Body of pancreas (tissue), 4 donors: ENCODE data around the gene BACE2. TPM values are rescaled to one million over a fixed set of nuclear protein-coding genes. Genes with fewer than 3 reads are reported as not detected.

Source experiments
- ATAC-seq: fragments of 150-250 bp; one replicate; pipeline ENCODE4 v1.9.1; 2016
- DNase-seq, 4 donors: peaks; one replicate each; pipeline ENCODE4 v3.0.0-alpha.2; 2019
- H3K27ac ChIP-seq, 4 donors: fragments of 200-600 bp; sonication (generic); 1 replicate in 3 of 4; 2 replicates in 1 of 4; pipeline versions ENCODE4 v1.5.1 to v1.6.1; 2016 to 2019; ENCODE audit warnings: mild to moderate bottlenecking in 1 of 4, mixed read lengths in 1 of 4, moderate library complexity in 1 of 4
- H3K27me3 ChIP-seq, 2 donors: fragments of 200-600 bp; sonication (generic); one replicate each; pipeline ENCODE4 v1.6.0; 2016; ENCODE audit warnings: mild to moderate bottlenecking in 1 of 2
- H3K36me3 ChIP-seq, 2 donors: fragments of 200-600 bp; sonication (generic); replicated peaks in 1 of 2; 2 replicates each; pipeline ENCODE4 v1.5.1; 2016; ENCODE audit warnings: low read depth in 2 of 2; ENCODE audit not compliant: insufficient read depth in 1 of 2
- H3K4me1 ChIP-seq: fragments of 200-600 bp; sonication (generic); one replicate; pipeline ENCODE4 v1.6.0; 2016
- H3K4me3 ChIP-seq, 2 donors: fragments of 200-600 bp; sonication (generic); 1 replicate in 1 of 2; 2 replicates in 1 of 2; pipeline ENCODE4 v1.5.1; 2016 to 2019
- H3K9me3 ChIP-seq, 3 donors: fragments of 200-600 bp; sonication (generic); 1 replicate in 2 of 3; 2 replicates in 1 of 3; pipeline ENCODE4 v1.5.1; 2016
- POLR2A ChIP-seq, 3 donors: fragments of 450-650 bp; IDR thresholded peaks; one replicate each; pipeline ENCODE4 v1.6.1; 2016; ENCODE audit warnings: antibody characterized with exemption in 3 of 3, mild to moderate bottlenecking in 2 of 3
- WGBS, 2 donors: methylation state at CpG; one replicate each; pipeline ENCODE4 v1.1.5; 2017; 5-methylcytosine and 5-hydroxymethylcytosine counted together
- intact Hi-C: fragments of 100-400 bp; cut with DNase I; formaldehyde crosslinking; loops from one replicate; pipeline ENCODE4 v1.15.1; 2023
- total RNA-seq, 2 donors: library from RNA; depleted of rRNA; stranded (reverse); fragments of >200 nt; gene quantifications; one replicate each; pipeline ENCODE4 v1.1.0, GENCODE V29; 2016
- TF ChIP-seq, protein P1 (sequence below), 7 experiments: fragments of 450-650 bp in 4 of 7; fragments of 200-600 bp in 3 of 7; sonication (generic) in 3 of 7; IDR thresholded peaks; one replicate each; pipeline ENCODE4 v1.5.1; 2016 to 2019; ENCODE audit warnings: antibody characterized with exemption in 7 of 7

The BACE2 gene
- total RNA-seq, 2 donors from 2014 or later: 86.4 to 107 TPM

DNA sequence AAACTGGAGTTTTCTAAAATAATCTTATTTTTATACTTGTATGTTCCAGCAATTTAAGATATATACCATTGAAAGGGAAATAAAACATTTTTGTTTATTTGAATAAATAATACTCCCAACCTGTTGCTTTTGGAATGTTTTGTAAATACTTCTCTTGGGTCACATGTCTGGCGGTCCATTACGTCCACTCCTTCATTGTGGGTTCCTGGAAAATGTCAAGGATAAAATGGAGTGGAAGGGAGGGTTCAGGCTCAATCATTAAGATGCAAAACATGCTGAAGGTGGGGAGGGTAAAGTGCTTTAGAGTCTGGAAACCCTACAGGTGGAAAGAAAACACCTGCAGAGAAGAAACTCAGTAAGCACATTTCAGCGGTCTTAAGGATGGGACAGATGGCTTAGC is 114.5 kb downstream of the BACE2 start:
- Histone ChIP-seq H3K27ac (no peak overlapping the region), H3K4me1 (no peaks in the 10 kb centered on the region), H3K27me3 (no peaks in the 10 kb centered on the region), H3K9me3 (no peaks in the 10 kb centered on the region), H3K4me3 (no peak overlapping the region), H3K36me3 (no peaks in the 10 kb centered on the region)
- DNase-seq: no peak
- TF ChIP-seq, protein P1, sequence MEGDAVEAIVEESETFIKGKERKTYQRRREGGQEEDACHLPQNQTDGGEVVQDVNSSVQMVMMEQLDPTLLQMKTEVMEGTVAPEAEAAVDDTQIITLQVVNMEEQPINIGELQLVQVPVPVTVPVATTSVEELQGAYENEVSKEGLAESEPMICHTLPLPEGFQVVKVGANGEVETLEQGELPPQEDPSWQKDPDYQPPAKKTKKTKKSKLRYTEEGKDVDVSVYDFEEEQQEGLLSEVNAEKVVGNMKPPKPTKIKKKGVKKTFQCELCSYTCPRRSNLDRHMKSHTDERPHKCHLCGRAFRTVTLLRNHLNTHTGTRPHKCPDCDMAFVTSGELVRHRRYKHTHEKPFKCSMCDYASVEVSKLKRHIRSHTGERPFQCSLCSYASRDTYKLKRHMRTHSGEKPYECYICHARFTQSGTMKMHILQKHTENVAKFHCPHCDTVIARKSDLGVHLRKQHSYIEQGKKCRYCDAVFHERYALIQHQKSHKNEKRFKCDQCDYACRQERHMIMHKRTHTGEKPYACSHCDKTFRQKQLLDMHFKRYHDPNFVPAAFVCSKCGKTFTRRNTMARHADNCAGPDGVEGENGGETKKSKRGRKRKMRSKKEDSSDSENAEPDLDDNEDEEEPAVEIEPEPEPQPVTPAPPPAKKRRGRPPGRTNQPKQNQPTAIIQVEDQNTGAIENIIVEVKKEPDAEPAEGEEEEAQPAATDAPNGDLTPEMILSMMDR (IDR thresholded peaks at IDR 0.05): no peak
- TF ChIP-seq POLR2A (IDR thresholded peaks at IDR 0.05): no peak
- intact Hi-C loops: loop anchor here (5.0 kb wide), 1 partner anchor 180 kb away; no protein-coding TSS in a partner anchor
- ATAC-seq: no peak
- WGBS, 2 donors: 28 to 50% methylated on average over 3 of the region's 3 CpGs

GRCh38 chr21:41283211-41283818 is 115.4 kb downstream of the BACE2 start:
- Histone ChIP-seq H3K27ac (no peak overlapping the region), H3K4me3 (no peak overlapping the region), H3K4me1 (no peaks in the 10 kb centered on the region), H3K27me3 (no peaks in the 10 kb centered on the region), H3K9me3 (no peaks in the 10 kb centered on the region), H3K36me3 (no peaks in the 10 kb centered on the region)
- peak; percentile 65 to 80 (median 68) for DNase-seq
- TF ChIP-seq, protein P1 (IDR thresholded peaks at IDR 0.05): peak; percentile 37 to 95 (median 93)
- TF ChIP-seq POLR2A (IDR thresholded peaks at IDR 0.05): no peak
- intact Hi-C loops: loop anchor here (5.0 kb wide), 1 partner anchor 179 kb away; no protein-coding TSS in a partner anchor
- 16 to 18% methylated on average over 8 of the region's 8 CpGs for WGBS, 2 donors
- ATAC-seq: peak; percentile 92

DNA sequence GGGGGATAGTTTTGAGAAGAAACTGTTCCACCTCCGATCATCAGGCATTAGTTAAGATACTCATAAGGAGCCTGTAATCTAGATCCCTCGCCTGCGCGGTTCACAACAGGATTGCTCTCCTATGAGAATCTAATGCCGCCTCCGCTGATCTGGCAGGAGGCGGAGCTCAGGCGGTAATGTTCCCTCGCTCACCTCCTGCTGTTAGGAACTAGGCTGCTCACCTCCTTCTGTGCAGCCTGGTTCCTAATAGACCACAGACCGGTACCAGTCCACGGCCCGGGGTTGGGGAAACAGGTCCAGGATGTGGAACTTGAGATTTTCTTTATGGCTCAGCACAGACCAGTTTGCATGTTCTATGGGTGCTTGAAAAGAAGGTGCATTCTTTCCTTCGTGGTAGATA is 121.5 kb downstream of the BACE2 start:
- no peaks in the 10 kb centered on the region for H3K36me3 ChIP-seq
- H3K4me1 ChIP-seq: no peaks in the 10 kb centered on the region
- no peak overlapping the region for H3K27ac ChIP-seq
- intact Hi-C loops: no loop called here
- no peaks in the 10 kb centered on the region for H3K9me3 ChIP-seq
- peak in 3 of 4 donors; percentile 18 to 53 (median 23) for DNase-seq
- no peak for TF ChIP-seq POLR2A (IDR thresholded peaks at IDR 0.05)
- TF ChIP-seq, protein P1 (IDR thresholded peaks at IDR 0.05): peak in 2 of 7 experiments; percentile 10 to 32
- H3K27me3 ChIP-seq: no peaks in the 10 kb centered on the region
- no peak overlapping the region for H3K4me3 ChIP-seq
- ATAC-seq: peak; percentile 42
- 63 to 68% methylated on average over 13 of the region's 13 CpGs for WGBS, 2 donors

DNA sequence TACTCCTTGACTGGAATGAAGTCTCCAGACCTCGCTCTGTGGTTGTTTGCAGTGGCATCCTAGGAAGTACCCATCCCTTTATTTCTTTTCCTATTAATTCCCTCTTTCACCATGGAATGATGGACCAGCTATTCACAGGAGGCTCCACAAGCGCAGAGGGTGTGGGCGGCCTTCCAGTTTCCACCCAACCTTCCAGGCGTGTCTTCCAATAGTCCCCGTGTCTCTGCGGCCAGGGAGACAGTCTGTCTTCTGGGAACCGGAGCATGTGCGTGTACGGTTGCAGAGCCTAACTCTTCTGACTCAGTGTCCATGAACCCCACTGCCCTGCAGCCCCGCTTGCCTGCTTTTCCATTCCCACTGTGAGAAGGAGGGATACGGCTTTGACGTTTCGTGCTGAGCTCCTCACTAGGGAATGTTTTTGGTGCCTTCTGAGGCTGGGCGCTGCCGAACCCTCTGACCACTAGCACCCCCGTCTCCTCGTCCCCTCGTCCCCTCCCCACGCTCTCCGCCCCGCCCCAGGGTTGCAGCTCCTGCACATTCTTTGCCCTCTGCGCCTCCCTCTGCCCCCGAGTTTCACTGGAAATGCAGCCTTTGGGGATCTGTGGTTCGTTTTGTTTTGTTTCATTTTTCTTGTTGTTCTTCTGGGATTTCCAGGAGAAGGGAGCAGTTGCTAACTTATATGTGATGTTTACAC is 122.3 kb downstream of the BACE2 start:
- ATAC-seq (no peak), DNase-seq (no peak)
- H3K4me1 ChIP-seq: no peaks in the 10 kb centered on the region
- no peak overlapping the region for H3K4me3 ChIP-seq
- no peaks in the 10 kb centered on the region for H3K27me3 ChIP-seq
- intact Hi-C loops: loop anchor here (10.0 kb wide), 1 partner anchor 75 kb away; the partner anchor contains the start of gene MX2
- TF ChIP-seq, protein P1 (IDR thresholded peaks at IDR 0.05): no peak
- no peak for TF ChIP-seq POLR2A (IDR thresholded peaks at IDR 0.05)
- no peaks in the 10 kb centered on the region for H3K36me3 ChIP-seq
- 71 to 82% methylated on average over 24 of the region's 24 CpGs for WGBS, 2 donors
- no peak overlapping the region for H3K27ac ChIP-seq
- H3K9me3 ChIP-seq: no peaks in the 10 kb centered on the region
